ENCODE measurements around the gene TBXT.

The TBXT gene

GRCh38 chr6:166167801-166168615 lies at the start of gene TBXT:
TSS of gene TBXT (minus strand) at chr6:166167851. CDS start at chr6:166167591, 260 bp downstream.
- H3K9me3 ChIP-seq (ENCODE audit: control insufficient read depth in 5 of 5, low read length in 5 of 5): no peaks in the 10 kb centered on the region
- no peak within 1 kb of the TSS for H3K9ac ChIP-seq (ENCODE audit: low read length in 5 of 5)
- H3K27me3 ChIP-seq (ENCODE audit: control insufficient read depth in 5 of 5, insufficient read depth in 4 of 5, low read length in 5 of 5): peaks cover 39 to 78% (median 54%) of the 10 kb centered on the region in 5 donors
- no peaks in the 10 kb centered on the region for H3K36me3 ChIP-seq (ENCODE audit: control insufficient read depth in 5 of 5, insufficient read depth in 5 of 5, low read length in 5 of 5)
- H3K4me3 ChIP-seq (ENCODE audit: low read depth in 1 of 5, low read length in 5 of 5): peak within 1 kb of the TSS in 4 of 5 donors; percentile 47 to 59 (median 55)
- H3K4me1 ChIP-seq (ENCODE audit: control insufficient read depth in 5 of 5, insufficient read depth in 5 of 5, low read length in 5 of 5): peaks cover 0 to 26% (median 18%) of the 10 kb centered on the region in 5 donors
- no peak within 1 kb of the TSS for H3K27ac ChIP-seq (ENCODE audit: low read depth, low read length)

GRCh38 chr6:166207284-166207561 lies 39.6 kb upstream of the TBXT start:
- H3K27me3 ChIP-seq (ENCODE audit: control insufficient read depth in 5 of 5, insufficient read depth in 4 of 5, low read length in 5 of 5): peaks cover 0 to 6% (median 5%) of the 10 kb centered on the region in 5 donors
- no peaks in the 10 kb centered on the region for H3K4me1 ChIP-seq (ENCODE audit: control insufficient read depth in 5 of 5, insufficient read depth in 5 of 5, low read length in 5 of 5)
- H3K9ac ChIP-seq (ENCODE audit: low read length in 5 of 5): no peak overlapping the region
- H3K9me3 ChIP-seq (ENCODE audit: control insufficient read depth in 5 of 5, low read length in 5 of 5): peaks cover 0 to 6% (median 0%) of the 10 kb centered on the region in 5 donors
- H3K4me3 ChIP-seq (ENCODE audit: low read depth in 1 of 5, low read length in 5 of 5): no peak overlapping the region
- H3K36me3 ChIP-seq (ENCODE audit: control insufficient read depth in 5 of 5, insufficient read depth in 5 of 5, low read length in 5 of 5): no peaks in the 10 kb centered on the region
- no peak overlapping the region for H3K27ac ChIP-seq (ENCODE audit: low read depth, low read length)

GRCh38 chr6:166206510-166207283 lies 39.0 kb upstream of the TBXT start:
- H3K9me3 ChIP-seq (ENCODE audit: control insufficient read depth in 5 of 5, low read length in 5 of 5): peaks cover 0 to under 1% (median 0%) of the 10 kb centered on the region in 5 donors
- H3K4me3 ChIP-seq (ENCODE audit: low read depth in 1 of 5, low read length in 5 of 5): no peak overlapping the region
- no peaks in the 10 kb centered on the region for H3K4me1 ChIP-seq (ENCODE audit: control insufficient read depth in 5 of 5, insufficient read depth in 5 of 5, low read length in 5 of 5)
- H3K27me3 ChIP-seq (ENCODE audit: control insufficient read depth in 5 of 5, insufficient read depth in 4 of 5, low read length in 5 of 5): peaks cover 0 to 6% (median 5%) of the 10 kb centered on the region in 5 donors
- no peak overlapping the region for H3K27ac ChIP-seq (ENCODE audit: low read depth, low read length)
- no peaks in the 10 kb centered on the region for H3K36me3 ChIP-seq (ENCODE audit: control insufficient read depth in 5 of 5, insufficient read depth in 5 of 5, low read length in 5 of 5)
- no peak overlapping the region for H3K9ac ChIP-seq (ENCODE audit: low read length in 5 of 5)

DNA sequence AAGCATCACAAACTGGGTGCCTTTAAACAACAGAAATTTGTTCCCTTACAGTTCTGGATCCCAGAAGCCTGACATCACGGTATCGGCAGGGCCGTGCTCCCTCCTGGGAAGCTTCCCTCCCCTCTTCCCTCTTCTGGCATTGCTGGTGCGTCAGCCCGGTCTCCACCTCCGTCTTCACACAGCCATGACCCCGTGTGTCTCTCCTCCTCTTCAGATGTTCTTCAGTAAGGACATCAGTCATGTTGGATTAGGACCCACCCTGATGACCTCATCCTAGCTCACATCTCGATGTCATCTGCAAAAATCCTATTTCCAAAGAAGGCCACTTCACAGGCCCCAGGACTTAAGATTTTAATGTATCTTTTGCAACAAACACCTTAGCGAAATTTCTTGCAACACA lies 38.4 kb upstream of the TBXT start:
- Histone ChIP-seq H3K36me3 (ENCODE audit: control insufficient read depth in 5 of 5, insufficient read depth in 5 of 5, low read length in 5 of 5) (no peaks in the 10 kb centered on the region), H3K9me3 (ENCODE audit: control insufficient read depth in 5 of 5, low read length in 5 of 5) (no peaks in the 10 kb centered on the region), H3K27me3 (ENCODE audit: control insufficient read depth in 5 of 5, insufficient read depth in 4 of 5, low read length in 5 of 5) (peaks cover 0 to 6% (median 5%) of the 10 kb centered on the region in 5 donors), H3K4me1 (ENCODE audit: control insufficient read depth in 5 of 5, insufficient read depth in 5 of 5, low read length in 5 of 5) (no peaks in the 10 kb centered on the region), H3K4me3 (ENCODE audit: low read depth in 1 of 5, low read length in 5 of 5) (no peak overlapping the region), H3K9ac (ENCODE audit: low read length in 5 of 5) (no peak overlapping the region), H3K27ac (ENCODE audit: low read depth, low read length) (no peak overlapping the region)

- no peaks in the 10 kb centered on the region for H3K36me3 ChIP-seq (ENCODE audit: control insufficient read depth in 5 of 5, insufficient read depth in 5 of 5, low read length in 5 of 5)
- H3K4me1 ChIP-seq (ENCODE audit: control insufficient read depth in 5 of 5, insufficient read depth in 5 of 5, low read length in 5 of 5): no peaks in the 10 kb centered on the region
- no peaks in the 10 kb centered on the region for H3K9me3 ChIP-seq (ENCODE audit: control insufficient read depth in 5 of 5, low read length in 5 of 5)
- H3K27me3 ChIP-seq (ENCODE audit: control insufficient read depth in 5 of 5, insufficient read depth in 4 of 5, low read length in 5 of 5): peaks cover 0 to 6% (median 5%) of the 10 kb centered on the region in 5 donors
- H3K27ac ChIP-seq (ENCODE audit: low read depth, low read length): no peak overlapping the region
- no peak overlapping the region for H3K9ac ChIP-seq (ENCODE audit: low read length in 5 of 5)
- H3K4me3 ChIP-seq (ENCODE audit: low read depth in 1 of 5, low read length in 5 of 5): no peak overlapping the region
Observed at GRCh38 chr6:166204852-166205650, 37.4 kb upstream of the TBXT start.

- no peak overlapping the region for H3K4me3 ChIP-seq (ENCODE audit: low read depth in 1 of 5, low read length in 5 of 5)
- peaks cover 0 to 6% (median 5%) of the 10 kb centered on the region in 5 donors for H3K27me3 ChIP-seq (ENCODE audit: control insufficient read depth in 5 of 5, insufficient read depth in 4 of 5, low read length in 5 of 5)
- H3K9ac ChIP-seq (ENCODE audit: low read length in 5 of 5): no peak overlapping the region
- no peaks in the 10 kb centered on the region for H3K4me1 ChIP-seq (ENCODE audit: control insufficient read depth in 5 of 5, insufficient read depth in 5 of 5, low read length in 5 of 5)
- no peak overlapping the region for H3K27ac ChIP-seq (ENCODE audit: low read depth, low read length)
- no peaks in the 10 kb centered on the region for H3K9me3 ChIP-seq (ENCODE audit: control insufficient read depth in 5 of 5, low read length in 5 of 5)
- no peaks in the 10 kb centered on the region for H3K36me3 ChIP-seq (ENCODE audit: control insufficient read depth in 5 of 5, insufficient read depth in 5 of 5, low read length in 5 of 5)
Observed at GRCh38 chr6:166203641-166204222, 36.1 kb upstream of the TBXT start.

DNA sequence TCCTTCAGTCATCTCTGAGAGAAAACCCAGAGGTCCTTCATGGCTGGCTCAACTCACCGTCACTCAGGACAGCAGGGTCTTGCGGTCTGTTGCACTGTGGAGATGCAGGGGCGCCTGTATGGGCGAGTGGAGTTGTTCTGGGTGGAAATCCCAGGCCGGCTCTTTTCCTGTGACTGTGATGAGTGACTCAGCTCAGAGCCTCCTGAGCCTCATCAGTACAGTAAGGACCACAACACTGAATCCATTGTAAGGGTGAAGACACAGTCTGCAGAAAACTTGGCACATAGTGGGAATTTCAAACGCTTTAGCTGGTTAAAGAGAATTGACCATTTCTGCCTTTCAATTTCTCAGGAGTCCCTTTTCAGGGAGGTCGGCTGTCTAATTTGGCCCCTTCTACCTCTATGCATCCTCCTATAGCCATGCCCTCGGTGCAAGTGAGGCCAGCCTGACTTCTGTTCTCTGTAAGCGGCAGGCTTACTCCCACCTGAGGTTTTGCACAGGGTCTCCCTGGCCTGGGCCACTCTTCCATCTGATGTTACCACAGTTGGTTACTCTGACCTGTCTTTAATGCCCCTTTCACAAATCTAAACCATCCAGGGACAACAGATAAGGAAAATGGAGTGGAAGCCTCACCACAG lies 35.5 kb upstream of the TBXT start:
- Histone ChIP-seq H3K9me3 (ENCODE audit: control insufficient read depth in 5 of 5, low read length in 5 of 5) (no peaks in the 10 kb centered on the region), H3K27me3 (ENCODE audit: control insufficient read depth in 5 of 5, insufficient read depth in 4 of 5, low read length in 5 of 5) (peaks cover 0 to 6% (median 4%) of the 10 kb centered on the region in 5 donors), H3K4me1 (ENCODE audit: control insufficient read depth in 5 of 5, insufficient read depth in 5 of 5, low read length in 5 of 5) (no peaks in the 10 kb centered on the region), H3K4me3 (ENCODE audit: low read depth in 1 of 5, low read length in 5 of 5) (no peak overlapping the region), H3K9ac (ENCODE audit: low read length in 5 of 5) (no peak overlapping the region), H3K36me3 (ENCODE audit: control insufficient read depth in 5 of 5, insufficient read depth in 5 of 5, low read length in 5 of 5) (no peaks in the 10 kb centered on the region), H3K27ac (ENCODE audit: low read depth, low read length) (no peak overlapping the region)

DNA sequence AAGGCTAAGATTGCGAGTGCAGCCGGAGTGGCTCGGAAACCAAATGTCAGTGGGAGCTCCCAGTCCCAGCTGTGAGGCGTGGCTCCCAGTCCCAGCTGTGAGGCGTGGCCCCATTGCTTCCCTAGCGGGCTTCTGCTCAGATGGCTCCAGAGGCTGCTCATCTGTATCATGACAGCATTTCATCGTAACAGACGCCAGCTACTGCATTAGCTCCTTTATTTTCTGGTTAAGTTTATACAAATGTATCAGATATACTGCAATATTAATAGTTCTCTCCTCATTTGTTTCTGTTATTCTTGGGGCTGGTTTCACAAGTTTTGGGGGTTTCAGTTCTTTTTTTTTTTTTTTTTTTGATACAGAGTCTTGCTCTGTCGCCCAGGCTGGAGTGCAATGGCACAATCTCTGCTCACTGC lies 34.7 kb upstream of the TBXT start:
- H3K27me3 ChIP-seq (ENCODE audit: control insufficient read depth in 5 of 5, insufficient read depth in 4 of 5, low read length in 5 of 5): peaks cover 0 to 7% (median 4%) of the 10 kb centered on the region in 5 donors
- no peaks in the 10 kb centered on the region for H3K9me3 ChIP-seq (ENCODE audit: control insufficient read depth in 5 of 5, low read length in 5 of 5)
- H3K4me3 ChIP-seq (ENCODE audit: low read depth in 1 of 5, low read length in 5 of 5): no peak overlapping the region
- no peak overlapping the region for H3K9ac ChIP-seq (ENCODE audit: low read length in 5 of 5)
- no peaks in the 10 kb centered on the region for H3K4me1 ChIP-seq (ENCODE audit: control insufficient read depth in 5 of 5, insufficient read depth in 5 of 5, low read length in 5 of 5)
- no peak overlapping the region for H3K27ac ChIP-seq (ENCODE audit: low read depth, low read length)
- H3K36me3 ChIP-seq (ENCODE audit: control insufficient read depth in 5 of 5, insufficient read depth in 5 of 5, low read length in 5 of 5): no peaks in the 10 kb centered on the region

DNA sequence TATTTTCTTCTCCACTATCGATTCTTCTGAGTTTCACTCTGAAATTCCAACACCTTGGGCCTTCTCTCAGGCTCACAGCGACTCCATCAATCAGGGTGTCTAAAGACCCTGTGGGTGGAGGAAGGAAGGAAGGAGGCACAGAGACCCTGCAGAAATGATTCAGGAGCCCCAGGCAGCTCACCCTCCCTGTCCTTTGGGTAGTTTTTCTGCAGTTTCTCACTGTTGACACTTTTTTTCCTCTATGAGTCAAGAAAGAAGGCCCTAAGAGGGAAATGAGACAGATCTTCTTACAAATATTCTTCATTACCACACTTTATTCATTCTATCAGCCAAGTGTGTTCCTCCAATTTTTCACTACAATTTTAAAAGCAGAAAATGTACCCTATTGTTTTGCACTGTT lies 34.2 kb upstream of the TBXT start:
- no peaks in the 10 kb centered on the region for H3K4me1 ChIP-seq (ENCODE audit: control insufficient read depth in 5 of 5, insufficient read depth in 5 of 5, low read length in 5 of 5)
- H3K9me3 ChIP-seq (ENCODE audit: control insufficient read depth in 5 of 5, low read length in 5 of 5): no peaks in the 10 kb centered on the region
- no peak overlapping the region for H3K27ac ChIP-seq (ENCODE audit: low read depth, low read length)
- H3K27me3 ChIP-seq (ENCODE audit: control insufficient read depth in 5 of 5, insufficient read depth in 4 of 5, low read length in 5 of 5): peaks cover 0 to 7% (median 4%) of the 10 kb centered on the region in 5 donors
- H3K9ac ChIP-seq (ENCODE audit: low read length in 5 of 5): no peak overlapping the region
- no peak overlapping the region for H3K4me3 ChIP-seq (ENCODE audit: low read depth in 1 of 5, low read length in 5 of 5)
- H3K36me3 ChIP-seq (ENCODE audit: control insufficient read depth in 5 of 5, insufficient read depth in 5 of 5, low read length in 5 of 5): no peaks in the 10 kb centered on the region
